HEK293T (cell line): Measurements from ENCODE around the gene LHX2.

Experiments
- CTCF ChIA-PET: fragments of 350-600 bp; formaldehyde crosslinking; extraction: SDS; loops from one replicate; lab custom pipeline; 2021; ENCODE audit warnings: antibody characterized with exemption, inconsistent platforms; lab: Yijun Ruan, JAX
- POLR2A ChIA-PET: fragments of 350-600 bp; formaldehyde crosslinking; extraction: SDS; loops from one replicate; lab custom pipeline; 2020; ENCODE audit warnings: antibody characterized with exemption, inconsistent platforms; lab: Yijun Ruan, JAX
- DNase-seq: peaks from one replicate; pipeline ENCODE4 v3.0.0; 2012; ENCODE audit warnings: mixed read lengths; ENCODE audit errors: extremely low spot score
- ARNT ChIP-seq: fragments of 450-650 bp; IDR thresholded peaks from 2 replicates; pipeline ENCODE4 v1.6.1; 2017; ENCODE audit warnings: mild to moderate bottlenecking
- BHLHE40 ChIP-seq: fragments of 450-650 bp; IDR thresholded peaks from 2 replicates; pipeline ENCODE4 v1.6.1; 2016; ENCODE audit warnings: mild to moderate bottlenecking, moderate library complexity, borderline replicate concordance
- CTBP1 ChIP-seq: fragments of 450-650 bp; IDR thresholded peaks from 2 replicates; pipeline ENCODE4 v1.6.1; 2016; ENCODE audit warnings: borderline replicate concordance
- ELF4 ChIP-seq: fragments of 450-650 bp; IDR thresholded peaks from 2 replicates; pipeline ENCODE4 v1.6.1; 2017; ENCODE audit warnings: antibody characterized with exemption
- FOXA1 ChIP-seq: fragments of 450-650 bp; IDR thresholded peaks from 2 replicates; pipeline ENCODE4 v1.6.1; 2016; ENCODE audit warnings: mild to moderate bottlenecking
- FOXK2 ChIP-seq: fragments of 450-650 bp; IDR thresholded peaks from 2 replicates; pipeline ENCODE4 v1.6.1; 2016; ENCODE audit warnings: mild to moderate bottlenecking
- FOXM1 ChIP-seq: fragments of 450-650 bp; IDR thresholded peaks from 2 replicates; pipeline ENCODE4 v1.6.1; 2017; ENCODE audit warnings: mild to moderate bottlenecking, borderline replicate concordance
- HDGF ChIP-seq: fragments of 450-650 bp; IDR thresholded peaks from 2 replicates; pipeline ENCODE4 v1.6.1; 2017; ENCODE audit warnings: antibody characterized with exemption, borderline replicate concordance
- L3MBTL2 ChIP-seq: fragments of 450-650 bp; conservative IDR thresholded peaks from 2 replicates; pipeline ENCODE4 v1.6.1; 2016; ENCODE audit warnings: mild to moderate bottlenecking
- LEF1 ChIP-seq: fragments of 450-650 bp; IDR thresholded peaks from 2 replicates; pipeline ENCODE4 v1.6.1; 2017; ENCODE audit warnings: mild to moderate bottlenecking, borderline replicate concordance
- NFRKB ChIP-seq: fragments of 450-650 bp; IDR thresholded peaks from 2 replicates; pipeline ENCODE4 v1.6.1; 2016; ENCODE audit warnings: mild to moderate bottlenecking, moderate library complexity
- PKNOX1 ChIP-seq: fragments of 450-650 bp; IDR thresholded peaks from 2 replicates; pipeline ENCODE4 v1.6.1; 2016
- SP1 ChIP-seq: fragments of 450-650 bp; IDR thresholded peaks from 2 replicates; pipeline ENCODE4 v1.6.1; 2017
- SUZ12 ChIP-seq: fragments of 450-650 bp; IDR thresholded peaks from 2 replicates; pipeline ENCODE4 v1.6.1; 2016; ENCODE audit warnings: mild to moderate bottlenecking
- TARDBP ChIP-seq: fragments of 450-650 bp; IDR thresholded peaks from 2 replicates; pipeline ENCODE4 v1.6.1; 2016
- ZNF384 ChIP-seq: fragments of 450-650 bp; IDR thresholded peaks from 2 replicates; pipeline ENCODE4 v1.6.1; 2016

LHX2 gene

DNA sequence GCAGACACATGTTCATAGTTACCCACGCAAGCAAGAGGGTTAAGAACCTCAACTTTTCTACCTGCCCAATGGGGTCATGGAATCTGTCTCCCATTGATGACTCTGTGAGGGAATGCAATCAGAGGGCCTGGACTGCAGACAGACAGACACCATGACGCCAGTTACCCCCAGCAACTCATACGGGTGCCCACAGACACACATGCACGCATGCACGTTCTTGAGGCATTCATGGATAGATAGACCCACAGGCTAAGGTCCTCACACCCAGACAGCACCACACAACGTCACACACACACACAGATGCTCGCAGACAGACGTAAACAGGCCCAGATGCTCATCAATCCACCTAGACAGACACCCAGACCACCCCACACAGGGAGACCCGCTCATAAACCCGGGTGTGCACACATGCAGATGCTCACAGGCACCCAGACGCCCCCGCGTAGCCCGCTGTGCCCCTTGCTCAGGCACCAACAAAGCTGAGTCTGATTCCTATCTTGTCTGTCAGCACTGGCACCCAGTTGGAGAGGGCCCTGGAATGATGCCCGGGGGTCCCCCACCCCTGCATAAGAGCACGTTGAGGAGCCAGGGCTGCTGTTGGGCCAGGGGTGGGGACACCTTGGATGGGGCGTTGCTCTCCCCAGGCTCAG, 23.6 kb downstream of the LHX2 start:
- ChIA-PET CTCF (no interaction called here), POLR2A (no interaction called here)
- DNase-seq = no peak
- no peak for TF ChIP-seq ARNT
- no peak for TF ChIP-seq ELF4
- no peak for TF ChIP-seq HDGF
- no peak for TF ChIP-seq FOXM1
- TF ChIP-seq FOXA1 = no peak
- TF ChIP-seq NFRKB = no peak
- no peak for TF ChIP-seq TARDBP
- no peak for TF ChIP-seq SUZ12
- no peak for TF ChIP-seq L3MBTL2
- no peak for TF ChIP-seq SP1
- no peak for TF ChIP-seq FOXK2
- TF ChIP-seq PKNOX1 = no peak

DNA sequence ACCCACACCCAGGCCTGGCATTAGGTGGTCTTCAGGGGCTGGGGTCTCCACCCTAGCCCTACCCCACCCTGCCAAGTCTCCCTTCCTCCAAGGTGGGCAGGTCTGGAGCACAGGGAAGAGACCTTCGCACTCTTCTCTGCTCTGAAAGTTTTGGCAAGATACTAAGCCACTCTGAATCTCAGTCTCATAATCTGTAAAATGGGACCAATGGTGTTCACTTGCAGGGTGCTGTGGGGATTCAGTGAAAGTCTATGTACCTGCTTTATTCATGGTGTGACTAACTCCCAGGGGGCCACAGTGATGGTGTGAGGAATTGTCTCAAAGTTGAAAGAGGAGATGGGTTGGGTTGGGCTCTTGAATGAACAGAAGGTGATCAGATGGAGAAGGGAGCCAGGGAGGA, 25.0 kb downstream of the LHX2 start:
- TF ChIP-seq ARNT (no peak), L3MBTL2 (no peak), ZNF384 (no peak), FOXA1 (no peak), TARDBP (no peak), PKNOX1 (no peak)
- ChIA-PET POLR2A (no interaction called here), CTCF (no interaction called here)
- DNase-seq = no peak

DNA sequence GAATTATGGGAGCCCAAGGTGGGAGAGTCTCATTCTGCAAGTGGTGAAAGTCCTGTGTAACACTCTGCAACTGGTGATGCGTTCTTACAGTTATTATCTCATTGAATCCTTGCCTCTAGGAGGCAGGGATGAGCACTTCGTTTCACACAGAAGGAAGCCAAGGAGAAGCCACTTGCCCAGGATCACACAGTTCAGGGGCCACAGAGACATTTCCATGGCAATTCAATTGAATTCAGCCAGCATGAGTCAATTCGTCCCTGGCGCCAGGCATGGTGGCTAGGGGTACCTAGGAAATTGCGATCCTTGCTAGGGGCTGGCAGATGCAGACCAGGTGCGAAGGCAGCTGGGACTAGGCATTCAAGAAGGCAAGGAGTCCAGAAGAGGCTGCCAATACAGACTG, 26.2 kb downstream of the LHX2 start:
- POLR2A ChIA-PET = no interaction called here
- CTCF ChIA-PET = interaction anchor here (1.1 kb wide), 1 partner anchor 77 kb away, joined by 5 read pairs; no protein-coding TSS in a partner anchor
- TF ChIP-seq L3MBTL2 (no peak), ELF4 (no peak), CTBP1 (no peak), HDGF (no peak), ARNT (no peak), PKNOX1 (no peak), SP1 (no peak)
- DNase-seq = peak; percentile 26

DNA sequence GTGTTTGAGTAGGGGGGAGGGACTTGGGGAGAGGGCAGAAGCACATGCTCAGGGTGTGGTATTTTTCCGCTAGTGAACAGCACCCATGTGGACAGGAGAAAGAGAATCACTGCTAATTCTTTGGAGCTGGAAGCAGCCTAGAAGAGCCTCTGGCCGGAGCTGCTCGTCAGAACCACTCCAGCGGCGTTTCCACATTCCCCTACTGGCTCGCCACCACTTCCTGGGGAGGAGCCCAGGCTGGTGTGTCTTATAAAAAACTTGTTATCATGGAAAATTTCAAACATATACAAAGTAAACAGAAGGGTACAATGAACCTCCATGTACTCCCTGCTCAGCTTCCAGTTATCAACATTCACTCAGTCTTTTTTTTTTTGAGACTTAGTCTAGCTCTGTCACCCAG, 26.7 kb downstream of the LHX2 start:
- ChIA-PET POLR2A (no interaction called here), CTCF (interaction anchor here (1.1 kb wide), 1 partner anchor 77 kb away, joined by 5 read pairs; no protein-coding TSS in a partner anchor)

GRCh38 chr9:124038790-124039633, 27.4 kb downstream of the LHX2 start:
- POLR2A ChIA-PET = no interaction called here
- TF ChIP-seq ARNT (no peak), LEF1 (no peak), BHLHE40 (no peak), SUZ12 (no peak), FOXK2 (no peak), CTBP1 (no peak), ELF4 (no peak), NFRKB (no peak), FOXM1 (no peak), L3MBTL2 (no peak), PKNOX1 (no peak), ZNF384 (no peak), FOXA1 (no peak), TARDBP (no peak), SP1 (no peak), HDGF (no peak)
- CTCF ChIA-PET = interaction anchor here (0.6 to 1.7 kb wide), 3 partner anchors 50 to 573 kb away, joined by 5 read pairs; no protein-coding TSS in a partner anchor
- DNase-seq = no peak

More for the DNA sequence above, 26.7 kb downstream of the LHX2 start:
- no peak for TF ChIP-seq ELF4
- TF ChIP-seq SUZ12 = no peak
- no peak for TF ChIP-seq ARNT
- no peak for TF ChIP-seq FOXM1
- TF ChIP-seq SP1 = no peak
- no peak for TF ChIP-seq ZNF384
- no peak for TF ChIP-seq TARDBP
- TF ChIP-seq FOXK2 = no peak
- TF ChIP-seq PKNOX1 = no peak
- TF ChIP-seq NFRKB = no peak
- TF ChIP-seq FOXA1 = no peak
- no peak for TF ChIP-seq CTBP1
- TF ChIP-seq HDGF = no peak
- no peak for TF ChIP-seq BHLHE40
- TF ChIP-seq LEF1 = no peak
- no peak for TF ChIP-seq L3MBTL2
- DNase-seq = no peak
